HCT116 (cell line): ENCODE results near the gene CPA4. TPM values are rescaled to one million over a fixed set of nuclear protein-coding genes. Genes with fewer than 3 reads are reported as not detected.

ENCODE experiments used
- ATAC-seq: fragments of 200-7000 bp; cut with Tn5 transposase; 2 replicates; pipeline ENCODE4 v1.9.1; 2020; ENCODE audit warnings: mild to moderate bottlenecking, moderate library complexity
- BruUV-seq: library from RNA; stranded (reverse); fragments of 400-500 nt; replicated peaks from 2 replicates; lab custom pipeline; 2021; lab: Mats Ljungman, UMichigan
- CTCF ChIA-PET: fragments of 300-600 bp; sonication (Branson Sonifier 250); formaldehyde crosslinking; loops from one replicate; lab custom pipeline; 2021; ENCODE audit warnings: antibody characterized with exemption; lab: Charles Lee
- POLR2A ChIA-PET: fragments of 300-600, 350-600 bp; sonication (Branson Sonifier 250); formaldehyde crosslinking; loops from one replicate; lab custom pipeline; 2021; ENCODE audit warnings: antibody characterized with exemption; lab: Charles Lee
- RAD21 ChIA-PET, 2 experiments: fragments of 300-600 bp; sonication (Branson Sonifier 250); formaldehyde crosslinking; loops; one replicate each; lab custom pipeline; 2023; ENCODE audit warnings: low total read pairs in 2 of 2; ENCODE audit not compliant: uncharacterized antibody in 2 of 2, unreplicated experiment in 2 of 2, low non-redundant PET in 1 of 2; lab: Charles Lee
- DNase-seq: peaks from one replicate; pipeline ENCODE4 v3.0.0-alpha.2; 2010; ENCODE audit warnings: low read depth, low spot score
- H2AFZ ChIP-seq: fragments of 200-600 bp; shearing (Covaris generic), sonication (generic); 2 replicates; pipeline ENCODE4 v1.6.1; 2017; ENCODE audit warnings: low read depth, mixed run types, mixed read lengths, antibody characterized with exemption, low read length; ENCODE audit not compliant: poor library complexity, severe bottlenecking
- H3K27ac ChIP-seq: 2 replicates; pipeline ENCODE4 v1.5.1; 2012; ENCODE audit warnings: low read depth, low read length
- H3K27me3 ChIP-seq: fragments of 200-600 bp; sonication (generic); 2 replicates; pipeline ENCODE4 v1.6.1; 2016; ENCODE audit warnings: mixed run types, low read length, mixed read lengths; ENCODE audit not compliant: insufficient read depth
- H3K36me3 ChIP-seq, 2 experiments: fragments of 200-500 bp in 1 of 2; fragments of 200-600 bp in 1 of 2; sonication (Bioruptor generic) in 1 of 2; sonication (generic) in 1 of 2; 2 replicates each; pipeline versions ENCODE4 v1.5.1 to v1.6.1; 2014 to 2016; ENCODE audit warnings: low read length in 2 of 2, inconsistent platforms in 1 of 2, mixed read lengths in 1 of 2, mixed run types in 1 of 2; ENCODE audit not compliant: insufficient read depth in 2 of 2, control insufficient read depth in 1 of 2
- H3K4me1 ChIP-seq, 2 experiments: fragments of 200-600 bp in 1 of 2; sonication (generic) in 1 of 2; 2 replicates each; pipeline versions ENCODE4 v1.5.1 to v1.6.1; 2012 to 2017; ENCODE audit warnings: low read length in 2 of 2, inconsistent platforms in 1 of 2, mild to moderate bottlenecking in 1 of 2, mixed read lengths in 1 of 2, mixed run types in 1 of 2, moderate library complexity in 1 of 2; ENCODE audit not compliant: insufficient read depth in 2 of 2, control insufficient read depth in 1 of 2
- H3K4me2 ChIP-seq: fragments of 200-600 bp; sonication (generic); 2 replicates; pipeline ENCODE4 v1.6.1; 2017; ENCODE audit warnings: mixed run types, low read length, mixed read lengths
- H3K4me3 ChIP-seq, 2 experiments: fragments of 200-600 bp in 1 of 2; sonication (generic) in 1 of 2; replicated peaks in 1 of 2; 2 replicates each; pipeline ENCODE4 v1.5.1; 2011 to 2016; ENCODE audit warnings: low read length in 2 of 2, control low read depth in 1 of 2, low read depth in 1 of 2, mild to moderate bottlenecking in 1 of 2, mixed read lengths in 1 of 2, mixed run types in 1 of 2
- H3K79me2 ChIP-seq: fragments of 200-600 bp; sonication (generic); 2 replicates; pipeline ENCODE4 v1.6.1; 2017; ENCODE audit warnings: mild to moderate bottlenecking, mixed run types, low read length, moderate library complexity, mixed read lengths; ENCODE audit not compliant: insufficient read depth
- H3K9ac ChIP-seq: fragments of 200-600 bp; sonication (generic); 2 replicates; pipeline ENCODE4 v1.6.1; 2016; ENCODE audit warnings: low read length, mixed read lengths
- H3K9me2 ChIP-seq: fragments of 200-600 bp; sonication (generic), shearing (Covaris generic); 2 replicates; pipeline ENCODE4 v1.6.1; 2017; ENCODE audit warnings: mixed run types, mild to moderate bottlenecking, moderate library complexity; ENCODE audit not compliant: insufficient read depth
- H3K9me3 ChIP-seq, 2 experiments: fragments of 200-500 bp in 1 of 2; fragments of 200-600 bp in 1 of 2; sonication (Bioruptor generic) in 1 of 2; sonication (generic) in 1 of 2; 2 replicates each; pipeline ENCODE4 v1.6.1; 2014 to 2017; ENCODE audit warnings: low read length in 2 of 2, mixed read lengths in 2 of 2, inconsistent platforms in 1 of 2, low read depth in 1 of 2, mild to moderate bottlenecking in 1 of 2, mixed run types in 1 of 2, moderate library complexity in 1 of 2; ENCODE audit not compliant: control insufficient read depth in 1 of 2, insufficient read depth in 1 of 2
- H4K20me1 ChIP-seq: fragments of 200-600 bp; sonication (generic), shearing (Covaris generic); 2 replicates; pipeline ENCODE4 v1.6.1; 2017; ENCODE audit warnings: mixed run types, mild to moderate bottlenecking, moderate library complexity; ENCODE audit not compliant: insufficient read depth
- CBX3 ChIP-seq: IDR thresholded peaks from 2 replicates; pipeline ENCODE4 v1.6.1; 2012; ENCODE audit warnings: low read depth
- CEBPB ChIP-seq: IDR thresholded peaks from 2 replicates; pipeline ENCODE4 v1.6.1; 2012; ENCODE audit warnings: low read depth
- EGR1 ChIP-seq: IDR thresholded peaks from 2 replicates; pipeline ENCODE4 v1.6.1; 2012; ENCODE audit warnings: low read depth
- ELF1 ChIP-seq: IDR thresholded peaks from 2 replicates; pipeline ENCODE4 v1.6.1; 2012; ENCODE audit warnings: low read depth, borderline replicate concordance
- EZH2 ChIP-seq: fragments of 200-600 bp; sonication (generic); IDR thresholded peaks from 2 replicates; pipeline ENCODE4 v1.6.1; 2017; ENCODE audit warnings: antibody characterized with exemption, mixed run types
- EZH2phosphoT487 ChIP-seq: fragments of 200-600 bp; IDR thresholded peaks from 2 replicates; pipeline ENCODE4 v1.6.1; 2018; ENCODE audit warnings: antibody characterized with exemption, borderline replicate concordance
- JUND ChIP-seq: IDR thresholded peaks from 2 replicates; pipeline ENCODE4 v1.6.1; 2012
- POLR2A ChIP-seq: IDR thresholded peaks from 2 replicates; pipeline ENCODE4 v1.7.0; 2011; ENCODE audit warnings: borderline replicate concordance; ENCODE audit not compliant: insufficient read depth, insufficient read length; ENCODE audit errors: extremely low read depth
- POLR2AphosphoS5 ChIP-seq: IDR thresholded peaks from 2 replicates; pipeline ENCODE4 v1.6.1; 2011; ENCODE audit warnings: mild to moderate bottlenecking, low read depth, low read length, moderate library complexity
- SIN3A ChIP-seq: IDR thresholded peaks from 2 replicates; pipeline ENCODE4 v1.6.1; 2012; ENCODE audit warnings: low read depth
- TCF7L2 ChIP-seq: IDR thresholded peaks from 2 replicates; pipeline ENCODE4 v1.7.0; 2011; ENCODE audit warnings: borderline replicate concordance, inconsistent platforms; ENCODE audit not compliant: insufficient read depth, insufficient read length; ENCODE audit errors: extremely low read depth
- ZBTB33 ChIP-seq: IDR thresholded peaks from 2 replicates; pipeline ENCODE4 v1.6.1; 2011; ENCODE audit warnings: mild to moderate bottlenecking, low read length, moderate library complexity; ENCODE audit not compliant: insufficient replicate concordance; ENCODE audit errors: extremely low read depth
- ZFX ChIP-seq: fragments of 450-650 bp; IDR thresholded peaks from 2 replicates; pipeline ENCODE4 v1.6.1; 2017
- ZNF274 ChIP-seq: fragments of 200-500 bp; sonication (Bioruptor generic); IDR thresholded peaks from 2 replicates; pipeline ENCODE4 v1.6.1; 2014; ENCODE audit warnings: mild to moderate bottlenecking, low read depth, low read length, inconsistent platforms
- intact Hi-C: fragments of 100-400 bp; cut with micrococcal nuclease; formaldehyde crosslinking; loops from 2 replicates; pipeline ENCODE4 v1.10.0; 2022
- total RNA-seq: library from RNA; stranded (reverse); gene quantifications from one replicate; pipeline ENCODE4 v1.2.1, GENCODE V29; 2021; ENCODE audit not compliant: unreplicated experiment
- TF ChIP-seq, protein P1 (sequence below): IDR thresholded peaks from 2 replicates; pipeline ENCODE4 v1.6.1; 2012
- TF ChIP-seq, protein P2 (sequence below): IDR thresholded peaks from 2 replicates; pipeline ENCODE4 v1.6.1; 2012

The CPA4 gene
- total RNA-seq, 1 experiment from 2014 or later: 38.7 TPM

DNA sequence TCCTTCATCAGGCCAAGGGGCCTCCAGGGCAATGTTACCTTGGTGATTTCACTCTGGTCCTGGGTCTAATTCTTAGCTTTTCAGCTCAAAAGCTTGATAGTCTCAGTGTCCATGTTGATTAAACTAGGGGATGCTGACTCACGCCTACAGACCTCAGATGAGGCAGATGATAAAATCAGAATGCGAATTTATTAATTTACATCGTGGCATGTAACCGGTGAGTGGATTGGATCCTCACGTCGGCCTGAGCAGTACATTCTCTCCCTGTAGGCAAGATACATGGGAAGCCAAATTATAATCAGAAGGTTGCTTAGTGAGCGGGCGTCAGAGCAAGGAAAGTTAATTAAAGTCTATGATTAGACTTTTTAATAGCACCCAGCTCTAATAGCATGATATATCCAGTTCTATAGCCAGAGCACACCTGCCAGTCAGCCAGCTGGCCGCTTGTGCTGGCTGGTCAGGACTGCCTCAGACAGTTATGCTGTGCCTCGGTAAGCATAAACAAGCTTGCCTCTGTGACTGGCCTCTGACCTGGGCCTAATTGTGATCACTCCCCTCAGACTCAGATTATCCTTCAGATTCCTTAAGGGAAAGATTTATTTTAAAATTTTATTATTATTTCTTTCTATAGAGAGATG is 31.5 kb downstream of the CPA4 start:
- Histone ChIP-seq H3K9me3 (no peaks in the 10 kb centered on the region), H3K79me2 (no peaks in the 10 kb centered on the region), H3K4me2 (no peak overlapping the region), H3K27ac (no peak overlapping the region), H3K4me1 (no peaks in the 10 kb centered on the region; a peak in 1 of 4 replicates), H3K36me3 (no peaks in the 10 kb centered on the region; a peak in 1 of 4 replicates), H2AFZ (no peak overlapping the region)
- CTCF ChIA-PET: no interaction called here
- no peak for TF ChIP-seq CEBPB
- no peak for TF ChIP-seq ZNF274
- TF ChIP-seq, protein P1, sequence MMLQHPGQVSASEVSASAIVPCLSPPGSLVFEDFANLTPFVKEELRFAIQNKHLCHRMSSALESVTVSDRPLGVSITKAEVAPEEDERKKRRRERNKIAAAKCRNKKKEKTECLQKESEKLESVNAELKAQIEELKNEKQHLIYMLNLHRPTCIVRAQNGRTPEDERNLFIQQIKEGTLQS: no peak
- TF ChIP-seq JUND: no peak
- no peak for TF ChIP-seq ELF1
- no peak for TF ChIP-seq TCF7L2
- TF ChIP-seq, protein P2, sequence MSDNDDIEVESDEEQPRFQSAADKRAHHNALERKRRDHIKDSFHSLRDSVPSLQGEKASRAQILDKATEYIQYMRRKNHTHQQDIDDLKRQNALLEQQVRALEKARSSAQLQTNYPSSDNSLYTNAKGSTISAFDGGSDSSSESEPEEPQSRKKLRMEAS: no peak
- TF ChIP-seq SIN3A: no peak
- TF ChIP-seq CBX3: no peak
- no peak for TF ChIP-seq EZH2
- no peak for TF ChIP-seq ZFX
- TF ChIP-seq ZBTB33: no peak
- no peak for TF ChIP-seq EZH2phosphoT487
- no peak for TF ChIP-seq POLR2AphosphoS5
- no peak for TF ChIP-seq POLR2A
- TF ChIP-seq EGR1: no peak
- TF ChIP-seq, all 23 proteins: peak for 0
- ATAC-seq: no peak
- no peak overlapping the region for H3K9ac ChIP-seq
- no peak overlapping the region for H3K4me3 ChIP-seq
- H3K27me3 ChIP-seq: no peaks in the 10 kb centered on the region
- RAD21 ChIA-PET: no interaction called here
- no peaks in the 10 kb centered on the region for H3K9me2 ChIP-seq
- intact Hi-C loops: no loop called here
- no peak for DNase-seq
- H4K20me1 ChIP-seq: no peaks in the 10 kb centered on the region
- no TSS peak for BruUV-seq
- POLR2A ChIA-PET: no interaction called here
